AG04449 (cell line): ENCODE results near the gene TCIRG1.

Experiments
- CTCF ChIA-PET: fragments of 350-600 bp; formaldehyde crosslinking; extraction: SDS; loops from one replicate; lab custom pipeline; 2021; ENCODE audit warnings: antibody characterized with exemption; lab: Yijun Ruan, JAX
- POLR2A ChIA-PET: fragments of 400-600, 350-600 bp; formaldehyde crosslinking; extraction: SDS; loops from one replicate; lab custom pipeline; 2020; ENCODE audit warnings: antibody characterized with exemption, inconsistent platforms; lab: Yijun Ruan, JAX
- DNase-seq: peaks from one replicate; pipeline ENCODE4 v3.0.0-alpha.2; 2010; ENCODE audit warnings: low read depth, low spot score
- H3K4me3 ChIP-seq: 2 replicates; pipeline ENCODE4 v1.5.1; 2011; ENCODE audit warnings: low read depth, mild to moderate bottlenecking, control low read depth, low read length
- TF ChIP-seq, protein P1 (sequence below): IDR thresholded peaks from one replicate; pipeline ENCODE4 v1.5.1; 2011; ENCODE audit warnings: mild to moderate bottlenecking, moderate library complexity, low read length, control low read depth, inconsistent platforms; ENCODE audit not compliant: insufficient read depth; ENCODE audit errors: missing control alignments

TCIRG1 gene

DNA sequence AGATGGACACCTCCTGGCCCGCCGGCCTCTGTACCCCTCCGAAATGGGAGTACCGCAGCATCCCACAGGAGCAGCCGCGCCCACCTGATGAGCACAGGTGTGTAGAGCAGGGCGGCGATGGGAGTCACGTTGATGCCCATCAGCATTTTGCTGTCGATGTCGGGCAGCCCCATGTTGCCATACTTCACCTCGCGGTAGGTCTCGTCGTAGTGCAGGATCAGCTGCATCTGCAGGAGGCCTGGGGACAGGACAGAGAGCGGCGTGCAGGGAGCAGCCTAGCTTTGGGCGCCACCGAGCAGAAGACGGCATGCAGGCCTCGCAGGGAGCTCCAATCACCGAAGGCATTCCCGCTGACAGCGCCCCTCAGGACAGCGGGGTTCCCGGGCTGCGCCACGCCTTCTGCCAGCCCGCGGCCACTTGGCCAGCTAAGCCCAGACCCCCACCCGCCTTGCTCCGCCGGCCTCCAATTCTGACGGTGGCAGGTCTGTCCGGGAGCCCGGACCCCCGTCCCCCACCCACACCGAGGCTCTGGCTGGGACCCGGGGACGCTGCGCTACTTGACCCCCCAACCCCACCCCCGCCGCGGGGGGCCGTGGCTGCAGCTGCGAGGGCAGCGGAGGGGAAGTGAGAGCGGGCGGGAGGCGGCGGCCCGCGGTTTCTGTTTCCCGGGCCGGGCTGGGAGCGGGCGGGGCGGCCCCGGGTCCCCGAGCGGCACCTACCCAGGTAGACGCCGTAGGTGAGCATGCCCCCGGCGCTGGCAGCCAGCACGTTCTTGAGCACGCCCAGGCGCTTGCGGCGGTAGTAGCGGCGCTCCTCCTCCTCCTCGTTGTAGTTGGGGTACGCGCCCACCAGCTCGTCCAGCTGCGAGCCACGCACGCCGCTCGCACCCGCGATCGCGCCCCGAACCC lies 35.6 kb upstream of the TCIRG1 start:
- ChIA-PET POLR2A (no interaction called here), CTCF (interaction anchor here (1.3 to 2.6 kb wide), 2 partner anchors 9 to 203 kb away, joined by 4 to 11 read pairs; no protein-coding TSS in a partner anchor)
- no peak for DNase-seq
- TF ChIP-seq, protein P1, sequence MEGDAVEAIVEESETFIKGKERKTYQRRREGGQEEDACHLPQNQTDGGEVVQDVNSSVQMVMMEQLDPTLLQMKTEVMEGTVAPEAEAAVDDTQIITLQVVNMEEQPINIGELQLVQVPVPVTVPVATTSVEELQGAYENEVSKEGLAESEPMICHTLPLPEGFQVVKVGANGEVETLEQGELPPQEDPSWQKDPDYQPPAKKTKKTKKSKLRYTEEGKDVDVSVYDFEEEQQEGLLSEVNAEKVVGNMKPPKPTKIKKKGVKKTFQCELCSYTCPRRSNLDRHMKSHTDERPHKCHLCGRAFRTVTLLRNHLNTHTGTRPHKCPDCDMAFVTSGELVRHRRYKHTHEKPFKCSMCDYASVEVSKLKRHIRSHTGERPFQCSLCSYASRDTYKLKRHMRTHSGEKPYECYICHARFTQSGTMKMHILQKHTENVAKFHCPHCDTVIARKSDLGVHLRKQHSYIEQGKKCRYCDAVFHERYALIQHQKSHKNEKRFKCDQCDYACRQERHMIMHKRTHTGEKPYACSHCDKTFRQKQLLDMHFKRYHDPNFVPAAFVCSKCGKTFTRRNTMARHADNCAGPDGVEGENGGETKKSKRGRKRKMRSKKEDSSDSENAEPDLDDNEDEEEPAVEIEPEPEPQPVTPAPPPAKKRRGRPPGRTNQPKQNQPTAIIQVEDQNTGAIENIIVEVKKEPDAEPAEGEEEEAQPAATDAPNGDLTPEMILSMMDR = no peak
- H3K4me3 ChIP-seq = peak overlapping the region; percentile 69

DNA sequence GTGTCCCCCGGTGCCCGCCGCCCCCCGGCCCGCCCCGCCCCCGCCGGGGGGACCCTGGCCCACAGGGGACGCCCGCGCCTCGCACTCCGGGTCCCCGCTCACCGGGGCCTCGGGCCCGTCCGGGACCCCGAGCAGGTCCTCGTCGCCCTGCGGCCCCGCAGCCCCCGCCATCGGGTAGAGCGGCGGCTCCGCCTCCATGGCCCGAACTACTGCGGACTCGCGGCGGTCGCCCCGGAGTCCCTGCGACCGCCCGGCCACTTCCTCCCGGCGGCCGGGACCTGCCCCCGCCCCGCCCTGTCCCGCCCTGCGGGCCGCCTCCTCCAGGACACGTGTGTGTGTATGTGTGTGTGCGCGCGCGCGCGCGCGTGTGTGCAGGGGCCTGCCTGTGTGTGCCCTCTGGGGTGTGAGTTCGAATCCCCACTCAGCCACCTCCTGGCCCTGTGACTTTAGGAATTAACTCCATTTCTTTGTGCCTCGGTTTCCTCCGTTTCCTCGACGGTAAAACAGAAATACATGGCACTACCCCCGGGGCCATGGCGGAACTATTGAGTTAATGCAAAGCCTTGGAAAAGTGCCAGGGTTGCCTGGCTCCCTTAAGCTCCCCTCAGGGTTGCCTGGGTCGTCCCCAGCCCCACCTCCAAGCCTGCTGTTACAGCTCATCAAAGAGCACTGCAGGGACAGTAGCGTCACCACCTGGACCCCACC lies 34.8 kb upstream of the TCIRG1 start, which contains the start of gene UNC93B1:
UNC93B1 (minus strand) TSS at position 252 of the 705 bp plus-strand sequence; CDS start at position 198, 54 bp downstream.
- DNase-seq = no peak
- CTCF ChIA-PET = interaction anchor here (1.0 to 2.6 kb wide), 3 partner anchors 10 to 205 kb away, joined by 3 to 11 read pairs (median 4); no protein-coding TSS in a partner anchor
- TF ChIP-seq, protein P1 = no peak
- H3K4me3 ChIP-seq = peak within 1 kb of the TSS; percentile 69
- POLR2A ChIA-PET = no interaction called here

GRCh38 chr11:68004551-68005335 lies 34.1 kb upstream of the TCIRG1 start:
- CTCF ChIA-PET = interaction anchor here (1.0 to 1.4 kb wide), 2 partner anchors 204 to 205 kb away, joined by 3 to 5 read pairs; no protein-coding TSS in a partner anchor
- DNase-seq = no peak
- H3K4me3 ChIP-seq = peak overlapping the region; percentile 69

GRCh38 chr11:68006606-68007166 lies 32.1 kb upstream of the TCIRG1 start:
- no peak for DNase-seq
- ChIA-PET CTCF (interaction anchor here (1.0 to 4.1 kb wide), 2 partner anchors 16 to 200 kb away, joined by 4 to 21 read pairs; no protein-coding TSS in a partner anchor), POLR2A (no interaction called here)
- TF ChIP-seq, protein P1 = no peak
- H3K4me3 ChIP-seq = no peak overlapping the region

More at GRCh38 chr11:68004551-68005335, 34.1 kb upstream of the TCIRG1 start:
- TF ChIP-seq, protein P1 = no peak
- POLR2A ChIA-PET = no interaction called here

- TF ChIP-seq, protein P1 = no peak
- ChIA-PET CTCF (interaction anchor here (1.0 to 4.1 kb wide), 4 partner anchors 14 to 203 kb away, joined by 4 to 42 read pairs (median 12); no protein-coding TSS in a partner anchor), POLR2A (no interaction called here)
- no peak for DNase-seq
- no peak overlapping the region for H3K4me3 ChIP-seq
Observed at GRCh38 chr11:68007498-68008380, 31.1 kb upstream of the TCIRG1 start.
